ENCODE measurements around the gene C22orf15.
"Not testable (repeated sequence)": the region's sequence is repeated elsewhere in the genome, so short reads cannot be mapped to it uniquely, and the experiment has no call there.

C22orf15 gene

GRCh38 chr22:23762842-23763578 is at the start of gene C22orf15:
TSS of gene C22orf15 (plus strand) at chr22:23762990. CDS start at chr22:23763307, 317 bp downstream.
- DNase-seq (ENCODE audit: low spot score): peak; percentile 52

DNA sequence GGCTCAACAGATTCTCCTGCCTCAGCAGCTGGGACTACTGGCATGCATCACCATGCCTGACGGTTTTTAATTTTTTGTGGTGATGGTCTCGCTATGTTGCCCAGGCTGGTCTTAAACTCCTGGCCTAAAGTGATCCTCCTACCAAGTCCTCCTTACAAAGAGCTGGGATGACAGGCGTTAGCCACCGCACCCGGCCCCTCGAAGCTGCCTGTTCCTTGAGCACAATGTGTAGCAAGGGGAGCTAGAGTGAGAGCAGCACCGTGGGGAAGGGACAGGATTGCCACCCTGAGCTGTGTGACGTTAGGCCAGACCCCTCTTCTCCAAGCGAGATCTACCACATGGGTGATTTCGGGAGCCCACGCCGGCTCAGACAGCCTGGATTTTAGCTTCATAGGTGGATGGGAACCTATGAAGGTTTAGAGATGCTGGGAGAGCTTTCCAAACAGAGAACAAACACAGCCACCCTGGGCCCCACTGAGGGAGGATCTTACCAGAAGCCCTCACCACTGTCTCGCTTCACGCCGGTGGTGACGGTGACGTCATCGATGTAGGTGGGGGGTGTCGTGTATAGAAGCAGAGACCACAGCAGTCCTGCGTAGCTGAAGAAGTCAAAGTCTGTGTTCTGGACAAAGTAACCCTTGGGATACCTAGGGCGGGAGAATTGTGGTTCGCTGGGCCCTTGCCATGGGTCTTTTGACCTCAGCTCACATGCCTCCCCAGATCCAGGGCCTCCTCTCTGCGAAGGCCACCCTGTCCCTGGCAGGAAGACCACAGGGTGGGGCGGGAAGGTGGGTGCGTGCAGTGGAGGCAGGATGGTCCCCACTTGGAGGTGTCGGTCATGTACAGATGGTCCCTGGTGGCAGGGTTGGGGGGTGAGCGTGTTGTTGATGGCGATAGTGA is 48.8 kb upstream of the C22orf15 start:
- DNase-seq (ENCODE audit: low spot score): no peak

GRCh38 chr22:23714596-23715578 is 47.9 kb upstream of the C22orf15 start:
- no peak for DNase-seq (ENCODE audit: low spot score)

DNA sequence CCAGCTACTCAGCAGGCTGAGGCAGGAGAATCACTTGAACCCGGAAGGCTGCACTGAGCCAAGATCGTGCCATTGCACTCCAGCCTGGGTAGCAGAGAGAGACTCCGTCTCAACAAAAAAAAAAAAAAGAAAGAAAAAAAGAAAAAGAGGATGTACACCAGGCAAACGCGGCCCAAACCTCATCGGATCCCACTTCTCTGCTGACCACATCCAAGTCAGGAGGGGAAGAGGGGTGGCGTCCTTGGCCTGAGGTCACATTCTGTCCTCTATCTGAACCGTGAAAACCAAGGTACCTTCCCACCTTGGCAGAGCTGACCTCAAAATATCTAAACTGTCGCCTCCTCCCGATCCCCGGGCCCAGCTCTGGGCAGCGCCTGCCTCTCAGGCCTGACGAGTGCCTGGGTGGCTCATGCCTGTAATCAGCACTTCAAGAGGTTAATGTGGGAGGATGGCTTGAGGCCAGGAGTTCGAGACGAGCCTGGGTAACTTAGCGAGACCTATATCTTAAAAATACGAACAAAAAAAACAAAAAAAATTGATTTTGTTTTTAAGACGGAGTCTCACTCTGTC is 46.9 kb upstream of the C22orf15 start:
- no peak for DNase-seq (ENCODE audit: low spot score)

DNA sequence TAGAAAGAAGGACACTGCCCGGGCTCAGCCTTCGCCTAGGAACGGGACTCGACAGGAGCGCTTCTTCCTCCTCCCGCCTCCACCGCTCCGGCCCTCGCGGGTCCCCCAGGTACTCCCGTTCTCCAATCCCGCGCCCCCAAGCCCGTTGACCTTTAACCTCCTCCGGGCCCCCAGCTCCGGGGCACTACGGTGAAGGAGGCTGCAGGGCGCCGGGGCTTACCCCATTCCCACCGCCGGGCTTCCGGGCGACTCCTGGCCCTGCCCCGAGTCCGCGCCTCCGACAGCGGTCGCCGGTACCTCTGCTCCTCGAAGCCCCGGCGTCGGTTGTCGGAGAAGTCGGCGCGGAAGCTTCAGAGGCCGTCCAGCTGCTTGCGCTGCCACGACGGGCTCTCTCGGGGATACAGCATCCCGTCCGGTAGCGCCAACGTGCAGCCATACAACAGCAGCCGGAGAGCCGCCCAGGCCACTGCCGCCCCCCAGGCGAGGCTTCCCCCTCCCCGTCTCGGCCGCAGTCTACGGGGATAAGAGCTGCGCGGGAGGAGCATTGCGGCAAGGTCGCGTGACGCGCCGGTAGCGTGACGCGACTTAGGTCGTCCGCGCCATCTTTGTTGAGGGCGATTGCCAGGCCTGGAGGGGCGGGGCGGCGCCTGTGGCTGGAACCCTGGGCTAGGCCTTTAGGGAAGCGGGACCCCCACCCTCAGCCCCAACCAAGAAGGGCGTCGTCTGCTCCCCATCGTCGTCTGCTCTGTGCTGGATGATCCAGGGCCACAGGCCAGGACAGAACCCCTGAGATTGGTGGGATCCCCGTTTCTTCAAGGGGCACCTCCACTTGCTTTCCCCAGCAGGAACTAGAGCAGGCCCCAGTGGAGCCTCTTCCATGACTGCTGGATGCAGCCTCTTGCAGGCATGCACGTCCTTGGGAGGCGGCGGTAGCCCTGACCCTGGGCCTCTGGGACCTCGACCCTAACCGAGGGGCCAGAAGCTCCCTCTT is 45.7 kb upstream of the C22orf15 start:
- peak; percentile 94 for DNase-seq (ENCODE audit: low spot score)

DNA sequence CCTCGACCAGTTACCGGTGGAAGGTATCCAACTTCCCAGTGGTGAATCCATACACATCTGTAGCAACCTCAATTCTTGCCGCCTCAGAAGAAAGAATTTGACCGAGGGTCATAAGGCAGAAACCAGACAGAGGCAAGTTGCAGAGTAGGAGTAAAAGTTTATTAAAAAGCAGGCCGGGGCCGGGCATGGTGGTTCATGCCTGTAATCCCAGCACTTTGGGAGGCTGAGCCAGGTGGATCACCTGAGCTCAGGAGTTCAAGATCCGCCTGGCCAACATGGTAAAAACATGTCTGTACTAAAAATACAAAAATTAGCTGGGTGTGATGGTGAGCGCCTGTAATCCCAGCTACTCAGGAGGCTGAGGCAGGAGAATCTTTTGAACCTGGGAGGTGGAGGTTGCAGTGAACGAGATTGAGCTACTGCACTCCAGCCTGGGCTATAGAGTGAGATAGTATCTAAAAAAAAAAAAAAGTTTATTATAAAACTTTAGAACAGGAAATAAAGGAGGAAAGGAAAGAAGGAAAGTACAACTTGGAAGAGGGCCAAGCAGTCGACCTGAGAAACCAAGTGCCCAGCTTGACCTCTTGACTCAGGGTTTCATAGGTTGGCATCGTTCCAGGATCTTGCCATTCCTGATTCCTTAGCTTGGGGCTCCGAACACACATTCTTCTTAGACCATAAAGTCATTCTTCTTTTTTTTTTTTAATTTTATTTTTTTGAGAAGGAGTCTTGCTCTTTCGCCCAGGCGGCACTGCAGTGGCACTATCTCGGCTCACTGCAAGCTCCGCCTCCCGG is 44.2 kb upstream of the C22orf15 start:
- DNase-seq (ENCODE audit: low spot score): no peak

DNA sequence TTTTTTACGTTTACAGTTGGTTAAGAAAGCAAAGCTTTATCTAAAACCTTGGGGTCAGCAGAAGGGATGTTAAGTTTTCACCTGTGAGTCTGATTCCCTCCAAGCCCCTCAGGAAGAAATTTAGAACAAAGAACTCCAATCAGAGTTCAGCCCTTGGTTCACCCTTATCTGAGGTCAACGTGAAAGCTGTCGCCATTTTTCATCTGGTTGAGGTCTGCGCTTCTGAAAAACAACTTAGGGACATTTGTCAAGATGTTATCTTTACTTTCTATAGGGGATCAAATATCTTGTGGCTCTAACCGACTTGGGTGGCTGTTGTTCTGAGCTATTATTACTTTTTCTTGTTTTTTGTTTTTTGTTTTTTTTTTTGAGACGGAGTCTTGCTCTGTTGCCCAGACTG is 41.9 kb upstream of the C22orf15 start:
- DNase-seq (ENCODE audit: low spot score): no peak

DNA sequence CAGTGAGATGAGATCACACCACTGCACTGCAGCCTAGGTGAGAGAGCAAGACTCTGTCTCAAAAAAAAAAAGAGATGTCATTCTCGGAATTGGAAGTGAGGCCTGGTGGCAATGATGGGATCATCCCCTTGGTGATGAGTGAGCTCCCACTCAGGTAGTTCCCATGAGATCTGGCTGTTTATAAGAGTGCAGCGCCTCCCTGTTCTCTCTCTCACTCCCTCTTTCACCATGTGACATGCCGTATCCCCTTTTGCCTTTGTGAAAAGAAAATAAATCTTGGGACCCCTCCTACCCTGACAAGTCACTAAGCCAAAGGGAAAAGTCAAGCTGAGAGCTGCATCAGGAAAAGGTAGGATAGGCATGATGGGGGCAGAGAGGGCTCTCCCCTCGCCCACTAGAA is 40.6 kb upstream of the C22orf15 start:
- no peak for DNase-seq (ENCODE audit: low spot score)

- no peak for DNase-seq (ENCODE audit: low spot score)
Measured at GRCh38 chr22:23722724-23723123, 40.1 kb upstream of the C22orf15 start.

GRCh38 chr22:23728108-23728507 is 34.7 kb upstream of the C22orf15 start:
- DNase-seq (ENCODE audit: low spot score): not testable (repeated sequence)

DNA sequence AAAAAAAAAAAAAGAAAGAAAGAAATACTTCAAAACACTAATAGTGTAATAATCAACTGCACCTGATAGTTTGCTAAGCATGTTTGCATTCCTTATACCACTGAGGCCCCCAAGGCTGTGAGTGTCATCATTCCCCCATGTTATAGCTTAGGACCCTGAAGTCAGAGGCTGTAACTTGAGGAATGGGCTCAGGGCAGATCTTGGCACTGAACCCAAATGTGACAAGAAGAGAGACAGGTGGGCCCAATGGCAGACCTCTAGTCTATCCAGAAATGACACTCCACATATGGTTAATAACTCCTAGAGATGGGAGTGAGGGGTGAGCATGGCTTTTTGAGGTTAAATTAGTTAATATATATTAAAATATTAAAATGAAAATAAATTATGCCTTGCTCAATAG is 25.1 kb upstream of the C22orf15 start:
- no peak for DNase-seq (ENCODE audit: low spot score)

- DNase-seq (ENCODE audit: low spot score): no peak
Measured at GRCh38 chr22:23742505-23743264, 20.1 kb upstream of the C22orf15 start.

- DNase-seq (ENCODE audit: low spot score): no peak
Measured at GRCh38 chr22:23743303-23743705, 19.5 kb upstream of the C22orf15 start.

- no peak for DNase-seq (ENCODE audit: low spot score)
Measured at GRCh38 chr22:23744001-23744400, 18.8 kb upstream of the C22orf15 start.

DNA sequence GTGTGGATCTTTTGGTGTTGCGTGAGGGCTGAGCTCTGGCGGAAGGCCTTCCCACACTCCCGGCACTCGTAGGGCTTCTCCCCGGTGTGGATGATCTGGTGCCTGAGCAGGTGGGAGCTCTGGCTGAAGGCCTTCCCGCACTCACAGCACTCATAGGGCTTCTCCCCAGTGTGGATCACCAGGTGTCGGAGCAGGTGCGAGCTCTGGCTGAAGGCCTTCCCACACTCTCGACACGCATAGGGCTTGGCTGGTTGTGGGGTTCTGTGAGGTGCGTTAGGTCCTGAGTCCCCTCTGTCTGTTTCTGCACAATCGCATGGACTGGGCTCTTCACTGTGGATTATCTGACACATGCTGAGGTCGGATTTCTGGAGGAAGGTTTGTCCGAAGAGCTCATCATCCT is 18.3 kb upstream of the C22orf15 start:
- DNase-seq (ENCODE audit: low spot score): no peak

GRCh38 chr22:23745791-23746190 is 17.0 kb upstream of the C22orf15 start:
- DNase-seq (ENCODE audit: low spot score): no peak

DNA sequence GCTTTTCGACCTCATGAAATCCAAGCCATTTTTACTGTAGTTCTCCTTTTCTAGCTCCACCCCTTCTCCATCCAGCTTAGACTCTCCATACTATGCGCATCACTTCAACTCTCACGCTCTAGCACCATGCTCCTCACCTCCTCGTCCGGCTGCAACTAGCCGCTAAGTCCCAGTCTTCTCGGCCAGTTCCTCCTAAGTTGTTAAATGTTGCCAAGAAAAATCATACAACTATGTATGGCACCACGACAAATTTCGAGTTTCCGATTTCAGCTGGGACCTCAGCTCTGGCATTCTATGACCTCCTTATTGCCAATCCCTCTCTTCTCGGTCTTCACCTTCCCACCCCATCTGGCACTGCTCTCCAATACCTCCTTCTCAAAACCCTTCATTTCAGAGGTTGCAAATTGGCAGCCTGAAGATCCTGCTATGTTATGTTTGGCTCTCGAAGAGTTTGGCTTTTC is 12.9 kb upstream of the C22orf15 start:
- no peak for DNase-seq (ENCODE audit: low spot score)

DNA sequence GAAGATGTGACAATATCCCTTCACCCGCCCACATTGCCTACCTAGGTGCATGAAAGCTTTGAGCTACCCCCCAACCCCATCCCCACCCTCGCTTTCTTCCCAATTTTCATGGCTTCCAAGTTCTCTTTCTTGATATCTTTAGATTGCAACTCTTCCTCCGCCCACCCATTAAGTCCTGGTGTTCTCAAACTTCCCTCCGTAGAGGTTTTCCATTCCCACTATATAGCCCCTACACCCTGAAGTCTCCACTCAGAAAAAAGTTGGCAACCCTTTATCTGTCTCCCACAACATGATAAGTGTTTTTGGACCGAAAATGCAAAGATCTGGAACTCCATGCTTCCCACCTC is 12.4 kb upstream of the C22orf15 start:
- DNase-seq (ENCODE audit: low spot score): no peak

All from AG08396 (cell line).